A549 (cell line): ENCODE data around the gene PCDHGB5. TPM values are rescaled to one million over a fixed set of nuclear protein-coding genes. Genes with fewer than 3 reads are reported as not detected.

Experiments used
- ATAC-seq, 2 experiments: fragments of 200-7000 bp in 1 of 2; fragments of >200 bp in 1 of 2; cut with Nextera tagmentation in 1 of 2; cut with Tn5 transposase in 1 of 2; 3 replicates each; pipeline versions ENCODE4 v1.8.0 to v1.9.1; 2018 to 2020; ENCODE audit warnings: mild to moderate bottlenecking in 1 of 2, moderate library complexity in 1 of 2
- CTCF ChIA-PET: fragments of 300-600 bp; sonication (Branson Sonifier 250); formaldehyde crosslinking; extraction: SDS; loops from one replicate; lab custom pipeline; 2021; ENCODE audit warnings: antibody characterized with exemption, inconsistent platforms; lab: Yijun Ruan, JAX
- POLR2A ChIA-PET: fragments of 350-600 bp; formaldehyde crosslinking; extraction: SDS; loops from one replicate; lab custom pipeline; 2021; ENCODE audit warnings: antibody characterized with exemption, inconsistent platforms; lab: Yijun Ruan, JAX
- DNase-seq, 2 experiments: peaks; one replicate each; pipeline versions ENCODE4 v3.0.0 to v3.0.0-alpha.2; 2011 to 2016; ENCODE audit warnings: low read depth in 1 of 2, low spot score in 1 of 2
- FAIRE-seq: peaks from 2 replicates; lab custom pipeline; 2011; peaks lifted over from hg19 to GRCh38; lab: Jason Lieb, UNC
- H3K27ac ChIP-seq, 2 experiments: fragments of >200 bp; sonication (Bioruptor Twin); formaldehyde crosslinking; 3 replicates each; pipeline ENCODE4 v1.5.1; 2016 to 2017
- H3K4me1 ChIP-seq: fragments of >200 bp; sonication (Bioruptor Twin); formaldehyde crosslinking; 3 replicates; pipeline ENCODE4 v1.6.1; 2016
- H3K4me2 ChIP-seq: fragments of >200 bp; sonication (Bioruptor Twin); formaldehyde crosslinking; 3 replicates; pipeline ENCODE4 v1.6.1; 2016
- H3K4me3 ChIP-seq: fragments of >200 bp; sonication (Bioruptor Twin); formaldehyde crosslinking; 3 replicates; pipeline ENCODE4 v1.5.1; 2016
- H3K9me3 ChIP-seq: fragments of >200 bp; sonication (Bioruptor Twin); formaldehyde crosslinking; 3 replicates; pipeline ENCODE4 v1.6.1; 2016
- BHLHE40 ChIP-seq: IDR thresholded peaks from 2 replicates; pipeline ENCODE4 v1.6.1; 2012; ENCODE audit warnings: low read depth, low read length, inconsistent platforms
- CBX8 ChIP-seq: fragments of 200-600 bp; sonication (generic); IDR thresholded peaks from 2 replicates; pipeline ENCODE4 v1.6.1; 2016
- CEBPB ChIP-seq, 2 experiments: fragments of >200 bp in 1 of 2; sonication (Bioruptor Twin) in 1 of 2; formaldehyde crosslinking in 1 of 2; IDR thresholded peaks; 2 replicates each; pipeline ENCODE4 v1.6.1; 2012 to 2016
- CHD4 ChIP-seq: fragments of 200-600 bp; sonication (generic); IDR thresholded peaks from 2 replicates; pipeline ENCODE4 v1.6.1; 2016; ENCODE audit warnings: antibody characterized with exemption, mild to moderate bottlenecking, borderline replicate concordance
- EHF ChIP-seq: fragments of 250-450 bp; sonication (Bioruptor Pico); IDR thresholded peaks from 2 replicates; pipeline ENCODE4 v1.5.0; 2020; ENCODE audit warnings: mild to moderate bottlenecking
- FOSB ChIP-seq: fragments of 250-450 bp; sonication (Bioruptor Pico); IDR thresholded peaks from 2 replicates; pipeline ENCODE4 v1.5.0; 2020; ENCODE audit warnings: mild to moderate bottlenecking, moderate library complexity
- HEYL ChIP-seq: fragments of 250-450 bp; sonication (Bioruptor Pico); IDR thresholded peaks from 2 replicates; pipeline ENCODE4 v1.8.0; 2021; ENCODE audit warnings: mild to moderate bottlenecking, moderate library complexity
- HOXA7 ChIP-seq: fragments of 250-450 bp; sonication (Bioruptor Pico); IDR thresholded peaks from 2 replicates; pipeline ENCODE4 v1.5.0; 2020; ENCODE audit warnings: mild to moderate bottlenecking, moderate library complexity
- HOXB13 ChIP-seq: fragments of 250-450 bp; sonication (Bioruptor Pico); IDR thresholded peaks from 2 replicates; pipeline ENCODE4 v1.5.0; 2020; ENCODE audit warnings: low read depth, mild to moderate bottlenecking, moderate library complexity
- HOXB5 ChIP-seq: fragments of 250-450 bp; sonication (Bioruptor Pico); IDR thresholded peaks from 2 replicates; pipeline ENCODE4 v1.5.0; 2020; ENCODE audit warnings: mild to moderate bottlenecking, moderate library complexity
- MAFK ChIP-seq: fragments of 450-650 bp; IDR thresholded peaks from 2 replicates; pipeline ENCODE4 v1.6.1; 2014; ENCODE audit not compliant: partially characterized antibody
- MAZ ChIP-seq: fragments of 150-350 bp; IDR thresholded peaks from 2 replicates; pipeline ENCODE4 v1.6.1; 2014; ENCODE audit warnings: antibody characterized with exemption, low read depth, low read length, borderline replicate concordance
- NPAS2 ChIP-seq: fragments of 250-450 bp; sonication (Bioruptor Pico); IDR thresholded peaks from 2 replicates; pipeline ENCODE4 v1.8.0; 2022; ENCODE audit warnings: mild to moderate bottlenecking, moderate library complexity, borderline replicate concordance
- PHF8 ChIP-seq: fragments of 200-600 bp; sonication (generic); IDR thresholded peaks from 2 replicates; pipeline ENCODE4 v1.6.1; 2016; ENCODE audit warnings: low read depth, mild to moderate bottlenecking, antibody characterized with exemption, moderate library complexity, borderline replicate concordance
- POLR2A ChIP-seq: IDR thresholded peaks from 2 replicates; pipeline ENCODE4 v1.6.1; 2012; ENCODE audit warnings: mild to moderate bottlenecking, low read length
- POLR2AphosphoS2 ChIP-seq: conservative IDR thresholded peaks from 2 replicates; pipeline ENCODE4 v1.6.1; 2012; ENCODE audit warnings: low read length, improper control_type of control experiment, inconsistent platforms
- RARB ChIP-seq: fragments of 250-450 bp; sonication (Bioruptor Pico); IDR thresholded peaks from 2 replicates; pipeline ENCODE4 v1.8.0; 2021; ENCODE audit warnings: mild to moderate bottlenecking, moderate library complexity
- RCOR1 ChIP-seq: fragments of 150-350 bp; IDR thresholded peaks from 2 replicates; pipeline ENCODE4 v1.6.1; 2014; ENCODE audit warnings: antibody characterized with exemption, low read length, low read depth
- RNF2 ChIP-seq: fragments of 200-600 bp; sonication (generic); IDR thresholded peaks from 2 replicates; pipeline ENCODE4 v1.6.1; 2016; ENCODE audit warnings: low read depth, mild to moderate bottlenecking, antibody characterized with exemption, moderate library complexity, borderline replicate concordance
- SMC3 ChIP-seq: fragments of >200 bp; sonication (Bioruptor Twin); formaldehyde crosslinking; IDR thresholded peaks from 3 replicates; pipeline ENCODE4 v1.6.1; 2018; ENCODE audit warnings: inconsistent platforms
- ZNF302 ChIP-seq: fragments of 250-450 bp; sonication (Bioruptor Pico); IDR thresholded peaks from 2 replicates; pipeline ENCODE4 v1.9.0; 2021; ENCODE audit warnings: inconsistent platforms, mild to moderate bottlenecking, moderate library complexity
- WGBS: methylation state at CpG from one replicate; pipeline ENCODE4 v1.1.6; 2017; ENCODE audit errors: missing lambda C conversion rate; 5-methylcytosine and 5-hydroxymethylcytosine counted together
- polyA plus RNA-seq, 4 experiments: library from polyadenylated mRNA; depleted of rRNA in 3 of 4; stranded (reverse); fragments of >200 nt; fragmentation: RNase III in 1 of 4; extraction: RNeasy Plus Mini Kit Qiagen cat#74134 plus additional on column Dnase treatment in 1 of 4; gene quantifications; 2 replicates in 3 of 4; 3 replicates in 1 of 4; pipeline ENCODE4 v1.2.3, GENCODE V29; 2011 to 2017
- TF ChIP-seq, protein P1 (sequence below): IDR thresholded peaks from 2 replicates; pipeline ENCODE4 v1.6.1; 2012
- TF ChIP-seq, protein P2 (sequence below): fragments of 150-350 bp; IDR thresholded peaks from 2 replicates; pipeline ENCODE4 v1.6.1; 2014; ENCODE audit warnings: low read depth, mild to moderate bottlenecking, low read length
- TF ChIP-seq, protein P3 (sequence below): fragments of 200-600 bp; sonication (generic); IDR thresholded peaks from 2 replicates; pipeline ENCODE4 v1.6.1; 2016; ENCODE audit warnings: antibody characterized with exemption, mild to moderate bottlenecking, moderate library complexity
- TF ChIP-seq, protein P4 (sequence below): fragments of 250-450 bp; sonication (Bioruptor Pico); IDR thresholded peaks from 2 replicates; pipeline ENCODE4 v1.5.0; 2021; ENCODE audit warnings: mild to moderate bottlenecking, moderate library complexity, borderline replicate concordance
- TF ChIP-seq, protein P5 (sequence below): fragments of >200 bp; sonication (Bioruptor Twin); formaldehyde crosslinking; IDR thresholded peaks from 3 replicates; pipeline ENCODE4 v1.6.1; 2016
- TF ChIP-seq, protein P6 (sequence below): IDR thresholded peaks from 2 replicates; pipeline ENCODE4 v1.6.1; 2012

PCDHGB5 gene
- polyA plus RNA-seq, 2 of the 4 experiments (the other 2 are of a cell fraction): 1.9 to 3.2 TPM

DNA sequence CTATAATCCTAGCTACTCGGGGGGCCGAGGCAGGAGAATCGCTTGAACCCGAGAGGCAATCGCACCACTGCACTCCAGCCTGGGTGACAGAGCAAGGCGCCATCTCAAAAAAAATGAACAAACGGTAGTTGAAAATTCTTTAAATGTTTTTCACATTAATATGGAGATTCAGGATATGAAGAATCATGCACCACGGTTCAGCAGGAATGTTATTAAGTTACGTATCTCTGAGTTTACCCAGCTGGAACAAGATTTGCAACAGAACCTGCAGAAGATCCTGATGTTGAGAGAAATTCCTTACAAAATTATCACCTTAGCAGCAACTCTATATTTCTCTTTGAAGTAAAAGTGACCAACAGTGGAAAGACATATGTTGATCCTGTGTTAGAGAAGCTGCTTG, 42.6 kb downstream of the PCDHGB5 start:
- Histone ChIP-seq H3K4me3 (no peak overlapping the region), H3K4me2 (no peak overlapping the region), H3K4me1 (no peaks in the 10 kb centered on the region), H3K27ac (no peak overlapping the region), H3K9me3 (peaks cover 8% of the 10 kb centered on the region; the same call in 1 of the 3 replicates)
- WGBS: 44% methylated on average over 9 of the region's 9 CpGs
- FAIRE-seq (no peak), DNase-seq (no peak), ATAC-seq (no peak)
- no peak for TF ChIP-seq HOXB5 (CRISPR knock-in tag)
- TF ChIP-seq, protein P1, sequence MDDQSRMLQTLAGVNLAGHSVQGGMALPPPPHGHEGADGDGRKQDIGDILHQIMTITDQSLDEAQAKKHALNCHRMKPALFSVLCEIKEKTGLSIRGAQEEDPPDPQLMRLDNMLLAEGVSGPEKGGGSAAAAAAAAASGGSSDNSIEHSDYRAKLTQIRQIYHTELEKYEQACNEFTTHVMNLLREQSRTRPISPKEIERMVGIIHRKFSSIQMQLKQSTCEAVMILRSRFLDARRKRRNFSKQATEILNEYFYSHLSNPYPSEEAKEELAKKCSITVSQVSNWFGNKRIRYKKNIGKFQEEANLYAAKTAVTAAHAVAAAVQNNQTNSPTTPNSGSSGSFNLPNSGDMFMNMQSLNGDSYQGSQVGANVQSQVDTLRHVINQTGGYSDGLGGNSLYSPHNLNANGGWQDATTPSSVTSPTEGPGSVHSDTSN: no peak
- TF ChIP-seq FOSB (CRISPR knock-in tag): no peak
- TF ChIP-seq RCOR1: no peak
- TF ChIP-seq MAFK: no peak
- no peak for TF ChIP-seq HOXB13 (CRISPR knock-in tag)
- TF ChIP-seq CBX8: no peak
- TF ChIP-seq, protein P2, sequence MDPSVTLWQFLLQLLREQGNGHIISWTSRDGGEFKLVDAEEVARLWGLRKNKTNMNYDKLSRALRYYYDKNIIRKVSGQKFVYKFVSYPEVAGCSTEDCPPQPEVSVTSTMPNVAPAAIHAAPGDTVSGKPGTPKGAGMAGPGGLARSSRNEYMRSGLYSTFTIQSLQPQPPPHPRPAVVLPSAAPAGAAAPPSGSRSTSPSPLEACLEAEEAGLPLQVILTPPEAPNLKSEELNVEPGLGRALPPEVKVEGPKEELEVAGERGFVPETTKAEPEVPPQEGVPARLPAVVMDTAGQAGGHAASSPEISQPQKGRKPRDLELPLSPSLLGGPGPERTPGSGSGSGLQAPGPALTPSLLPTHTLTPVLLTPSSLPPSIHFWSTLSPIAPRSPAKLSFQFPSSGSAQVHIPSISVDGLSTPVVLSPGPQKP: no peak
- no peak for TF ChIP-seq NPAS2 (CRISPR knock-in tag)
- TF ChIP-seq, protein P3, sequence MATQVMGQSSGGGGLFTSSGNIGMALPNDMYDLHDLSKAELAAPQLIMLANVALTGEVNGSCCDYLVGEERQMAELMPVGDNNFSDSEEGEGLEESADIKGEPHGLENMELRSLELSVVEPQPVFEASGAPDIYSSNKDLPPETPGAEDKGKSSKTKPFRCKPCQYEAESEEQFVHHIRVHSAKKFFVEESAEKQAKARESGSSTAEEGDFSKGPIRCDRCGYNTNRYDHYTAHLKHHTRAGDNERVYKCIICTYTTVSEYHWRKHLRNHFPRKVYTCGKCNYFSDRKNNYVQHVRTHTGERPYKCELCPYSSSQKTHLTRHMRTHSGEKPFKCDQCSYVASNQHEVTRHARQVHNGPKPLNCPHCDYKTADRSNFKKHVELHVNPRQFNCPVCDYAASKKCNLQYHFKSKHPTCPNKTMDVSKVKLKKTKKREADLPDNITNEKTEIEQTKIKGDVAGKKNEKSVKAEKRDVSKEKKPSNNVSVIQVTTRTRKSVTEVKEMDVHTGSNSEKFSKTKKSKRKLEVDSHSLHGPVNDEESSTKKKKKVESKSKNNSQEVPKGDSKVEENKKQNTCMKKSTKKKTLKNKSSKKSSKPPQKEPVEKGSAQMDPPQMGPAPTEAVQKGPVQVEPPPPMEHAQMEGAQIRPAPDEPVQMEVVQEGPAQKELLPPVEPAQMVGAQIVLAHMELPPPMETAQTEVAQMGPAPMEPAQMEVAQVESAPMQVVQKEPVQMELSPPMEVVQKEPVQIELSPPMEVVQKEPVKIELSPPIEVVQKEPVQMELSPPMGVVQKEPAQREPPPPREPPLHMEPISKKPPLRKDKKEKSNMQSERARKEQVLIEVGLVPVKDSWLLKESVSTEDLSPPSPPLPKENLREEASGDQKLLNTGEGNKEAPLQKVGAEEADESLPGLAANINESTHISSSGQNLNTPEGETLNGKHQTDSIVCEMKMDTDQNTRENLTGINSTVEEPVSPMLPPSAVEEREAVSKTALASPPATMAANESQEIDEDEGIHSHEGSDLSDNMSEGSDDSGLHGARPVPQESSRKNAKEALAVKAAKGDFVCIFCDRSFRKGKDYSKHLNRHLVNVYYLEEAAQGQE: no peak
- TF ChIP-seq ZNF302 (CRISPR knock-in tag): no peak
- TF ChIP-seq CHD4: no peak
- TF ChIP-seq HOXA7 (CRISPR knock-in tag): no peak
- no peak for TF ChIP-seq SMC3
- TF ChIP-seq, protein P4, sequence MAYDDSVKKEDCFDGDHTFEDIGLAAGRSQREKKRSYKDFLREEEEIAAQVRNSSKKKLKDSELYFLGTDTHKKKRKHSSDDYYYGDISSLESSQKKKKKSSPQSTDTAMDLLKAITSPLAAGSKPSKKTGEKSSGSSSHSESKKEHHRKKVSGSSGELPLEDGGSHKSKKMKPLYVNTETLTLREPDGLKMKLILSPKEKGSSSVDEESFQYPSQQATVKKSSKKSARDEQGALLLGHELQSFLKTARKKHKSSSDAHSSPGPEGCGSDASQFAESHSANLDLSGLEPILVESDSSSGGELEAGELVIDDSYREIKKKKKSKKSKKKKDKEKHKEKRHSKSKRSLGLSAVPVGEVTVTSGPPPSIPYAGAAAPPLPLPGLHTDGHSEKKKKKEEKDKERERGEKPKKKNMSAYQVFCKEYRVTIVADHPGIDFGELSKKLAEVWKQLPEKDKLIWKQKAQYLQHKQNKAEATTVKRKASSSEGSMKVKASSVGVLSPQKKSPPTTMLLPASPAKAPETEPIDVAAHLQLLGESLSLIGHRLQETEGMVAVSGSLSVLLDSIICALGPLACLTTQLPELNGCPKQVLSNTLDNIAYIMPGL (CRISPR knock-in tag): no peak
- TF ChIP-seq RNF2: no peak
- no peak for TF ChIP-seq CEBPB (IDR thresholded peaks at IDR 0.05)
- ChIA-PET CTCF (interaction anchor here (1.6 to 1.8 kb wide), 2 partner anchors 38 to 118 kb away, joined by 4 to 7 read pairs; no protein-coding TSS in a partner anchor), POLR2A (no interaction called here)

DNA sequence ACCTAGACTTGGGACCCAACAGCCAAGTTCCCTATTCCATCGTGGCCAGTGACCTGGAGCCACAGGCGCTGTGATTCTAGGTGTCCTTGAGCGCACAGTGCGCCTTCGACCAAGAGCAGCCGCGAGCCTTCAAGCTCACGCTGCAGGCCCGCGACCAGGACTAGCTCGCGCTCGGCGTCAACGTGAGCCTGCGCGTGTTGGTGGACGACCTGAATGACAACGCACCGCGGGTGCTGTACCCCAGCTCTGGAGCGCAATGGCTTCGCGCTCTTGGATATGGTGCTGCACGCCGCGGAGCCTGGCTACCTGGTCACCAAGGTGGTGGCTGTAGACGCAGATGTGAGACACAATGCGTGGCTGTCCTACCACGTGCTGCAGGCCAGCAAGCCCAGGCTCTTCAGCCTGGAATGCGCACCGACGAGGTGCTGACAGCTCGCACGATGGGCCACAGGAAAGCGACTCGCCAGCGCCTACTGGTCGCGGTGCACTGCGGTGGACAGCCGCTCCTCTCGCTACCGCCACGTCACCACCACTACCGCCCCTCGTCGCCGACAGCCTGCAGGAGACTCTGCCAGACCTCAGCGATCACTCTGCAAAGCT, 43.9 kb downstream of the PCDHGB5 start:
- ATAC-seq: no peak
- WGBS: 77% methylated on average over 45 of the region's 50 CpGs
- Histone ChIP-seq H3K4me1 (no peaks in the 10 kb centered on the region), H3K4me2 (no peak overlapping the region), H3K4me3 (no peak overlapping the region), H3K9me3 (peaks cover 9% of the 10 kb centered on the region; the same call in 1 of the 3 replicates), H3K27ac (no peak overlapping the region)
- CTCF ChIA-PET: interaction anchor here (1.3 kb wide), 1 partner anchor 122 kb away, joined by 4 read pairs; no protein-coding TSS in a partner anchor
- FAIRE-seq: no peak
- DNase-seq: no peak
- POLR2A ChIA-PET: no interaction called here
- TF ChIP-seq FOSB (CRISPR knock-in tag) (no peak), POLR2AphosphoS2 (no peak), MAZ (no peak), HEYL (no peak), NPAS2 (CRISPR knock-in tag) (no peak), BHLHE40 (no peak), EHF (CRISPR knock-in tag) (no peak), PHF8 (no peak), RARB (CRISPR knock-in tag) (no peak), POLR2A (no peak), CBX8 (no peak)
- TF ChIP-seq, protein P5, sequence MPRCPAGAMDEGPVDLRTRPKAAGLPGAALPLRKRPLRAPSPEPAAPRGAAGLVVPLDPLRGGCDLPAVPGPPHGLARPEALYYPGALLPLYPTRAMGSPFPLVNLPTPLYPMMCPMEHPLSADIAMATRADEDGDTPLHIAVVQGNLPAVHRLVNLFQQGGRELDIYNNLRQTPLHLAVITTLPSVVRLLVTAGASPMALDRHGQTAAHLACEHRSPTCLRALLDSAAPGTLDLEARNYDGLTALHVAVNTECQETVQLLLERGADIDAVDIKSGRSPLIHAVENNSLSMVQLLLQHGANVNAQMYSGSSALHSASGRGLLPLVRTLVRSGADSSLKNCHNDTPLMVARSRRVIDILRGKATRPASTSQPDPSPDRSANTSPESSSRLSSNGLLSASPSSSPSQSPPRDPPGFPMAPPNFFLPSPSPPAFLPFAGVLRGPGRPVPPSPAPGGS: no peak
- TF ChIP-seq, protein P6, sequence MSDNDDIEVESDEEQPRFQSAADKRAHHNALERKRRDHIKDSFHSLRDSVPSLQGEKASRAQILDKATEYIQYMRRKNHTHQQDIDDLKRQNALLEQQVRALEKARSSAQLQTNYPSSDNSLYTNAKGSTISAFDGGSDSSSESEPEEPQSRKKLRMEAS: no peak
